T-helper 9 cell (primary cell): Measurements from ENCODE around the gene ASIC4.

Source experiments
- DNase-seq: peaks from one replicate; pipeline ENCODE4 v3.0.0-alpha.2; 2020

Gene ASIC4

GRCh38 chr2:219570924-219571310 is 56.6 kb downstream of the ASIC4 start:
- no peak for DNase-seq

- DNase-seq = no peak
Observed at GRCh38 chr2:219571311-219572236, 57.3 kb downstream of the ASIC4 start, which contains the start of gene OBSL1. OBSL1 (minus strand) TSS chr2:219571539; CDS start chr2:219571232, 307 bp downstream.

GRCh38 chr2:219572237-219573001 is 58.1 kb downstream of the ASIC4 start, which contains the start of gene INHA:
INHA (plus strand) TSS chr2:219572310; CDS start chr2:219572375, 65 bp downstream.
- DNase-seq = no peak

- no peak for DNase-seq
Observed at GRCh38 chr2:219573166-219573565, 58.9 kb downstream of the ASIC4 start.

GRCh38 chr2:219574484-219575311 is 60.4 kb downstream of the ASIC4 start:
- DNase-seq = no peak

- no peak for DNase-seq
Observed at GRCh38 chr2:219575566-219576504, 61.6 kb downstream of the ASIC4 start.

- no peak for DNase-seq
Observed at GRCh38 chr2:219576505-219577388, 62.5 kb downstream of the ASIC4 start.

GRCh38 chr2:219578811-219579613 is 64.7 kb downstream of the ASIC4 start:
- DNase-seq = no peak

- DNase-seq = no peak
Observed at GRCh38 chr2:219581346-219581745, 67.1 kb downstream of the ASIC4 start.
